HEK293 (cell line): ENCODE measurements around the gene MANF.

Source experiments
- CTCF ChIA-PET: fragments of 350-600 bp; formaldehyde crosslinking; extraction: SDS; loops from one replicate; lab custom pipeline; 2021; ENCODE audit warnings: antibody characterized with exemption; lab: Yijun Ruan, JAX
- POLR2A ChIA-PET: fragments of 300-600 bp; formaldehyde crosslinking; extraction: SDS; loops from one replicate; lab custom pipeline; 2020; ENCODE audit warnings: antibody characterized with exemption, inconsistent platforms; lab: Yijun Ruan, JAX
- H3K27ac ChIP-seq: fragments of 200-500 bp; sonication (Bioruptor generic); 2 replicates; pipeline ENCODE4 v1.5.1; 2014; ENCODE audit warnings: low read depth, low read length, control low read depth, inconsistent platforms; ENCODE audit errors: extremely low read depth
- H3K36me3 ChIP-seq, 2 experiments: fragments of 200-500 bp in 1 of 2; sonication (Bioruptor generic) in 1 of 2; 1 replicate in 1 of 2; 2 replicates in 1 of 2; pipeline ENCODE4 v1.5.1; 2014 to 2017; ENCODE audit warnings: inconsistent platforms in 2 of 2, low read length in 2 of 2; ENCODE audit not compliant: control insufficient read depth in 2 of 2, insufficient read depth in 1 of 2
- H3K4me1 ChIP-seq: fragments of 200-500 bp; sonication (Bioruptor generic); 2 replicates; pipeline ENCODE4 v1.5.1; 2014; ENCODE audit warnings: mild to moderate bottlenecking, low read length, inconsistent platforms; ENCODE audit not compliant: control insufficient read depth, insufficient read depth
- H3K4me3 ChIP-seq: 2 replicates; pipeline ENCODE4 v1.5.1; 2011; ENCODE audit warnings: low read depth, mild to moderate bottlenecking, control low read depth, low read length, moderate library complexity
- H3K9me3 ChIP-seq: fragments of 200-500 bp; sonication (Bioruptor generic); 2 replicates; pipeline ENCODE4 v1.5.1; 2014; ENCODE audit warnings: low read depth, low read length, inconsistent platforms; ENCODE audit not compliant: control insufficient read depth, insufficient read depth
- ATF2 ChIP-seq: fragments of 450-650 bp; formaldehyde crosslinking; IDR thresholded peaks from 2 replicates; pipeline ENCODE4 v1.5.1; 2016; ENCODE audit warnings: missing biosample characterization, missing genetic modification characterization, low read depth
- OSR2 ChIP-seq: fragments of 450-650 bp; formaldehyde crosslinking; IDR thresholded peaks from 2 replicates; pipeline ENCODE4 v1.5.1; 2016; ENCODE audit warnings: missing biosample characterization, missing genetic modification characterization
- PRDM1 ChIP-seq: fragments of 450-650 bp; formaldehyde crosslinking; IDR thresholded peaks from 2 replicates; pipeline ENCODE4; 2016; ENCODE audit warnings: missing biosample characterization, missing genetic modification characterization
- ZBTB17 ChIP-seq: fragments of 450-650 bp; formaldehyde crosslinking; IDR thresholded peaks from 2 replicates; pipeline ENCODE4 v1.5.1; 2016; ENCODE audit warnings: missing biosample characterization, missing genetic modification characterization
- ZFHX2 ChIP-seq: fragments of 450-650 bp; formaldehyde crosslinking; conservative IDR thresholded peaks from 2 replicates; pipeline ENCODE4 v1.5.1; 2016; ENCODE audit warnings: missing biosample characterization, missing genetic modification characterization
- ZFP69B ChIP-seq: fragments of 450-650 bp; formaldehyde crosslinking; IDR thresholded peaks from 2 replicates; pipeline ENCODE4 v1.5.1; 2016; ENCODE audit warnings: missing biosample characterization, missing genetic modification characterization
- ZNF341 ChIP-seq: fragments of 450-650 bp; formaldehyde crosslinking; IDR thresholded peaks from 2 replicates; pipeline ENCODE4; 2016; ENCODE audit warnings: low read depth, missing biosample characterization, missing genetic modification characterization
- ZNF391 ChIP-seq: fragments of 450-650 bp; formaldehyde crosslinking; IDR thresholded peaks from 2 replicates; pipeline ENCODE4 v1.5.1; 2016; ENCODE audit warnings: low read depth, missing biosample characterization, missing genetic modification characterization, borderline replicate concordance
- ZNF449 ChIP-seq: fragments of 450-650 bp; formaldehyde crosslinking; IDR thresholded peaks from 2 replicates; pipeline ENCODE4 v1.5.1; 2017; ENCODE audit warnings: missing biosample characterization, mild to moderate bottlenecking, missing genetic modification characterization, moderate library complexity
- ZNF510 ChIP-seq: fragments of 450-650 bp; formaldehyde crosslinking; IDR thresholded peaks from 2 replicates; pipeline ENCODE4 v1.5.1; 2018; ENCODE audit warnings: mild to moderate bottlenecking, missing genetic modification characterization, missing biosample characterization; ENCODE audit not compliant: insufficient replicate concordance
- ZNF513 ChIP-seq: fragments of 450-650 bp; IDR thresholded peaks from 2 replicates; pipeline ENCODE4 v1.5.1; 2018; ENCODE audit warnings: missing biosample characterization, missing genetic modification characterization
- ZNF521 ChIP-seq: fragments of 450-650 bp; formaldehyde crosslinking; IDR thresholded peaks from 2 replicates; pipeline ENCODE4 v1.5.1; 2017; ENCODE audit warnings: missing biosample characterization, mild to moderate bottlenecking, missing genetic modification characterization
- ZNF529 ChIP-seq: fragments of 450-650 bp; formaldehyde crosslinking; IDR thresholded peaks from 2 replicates; pipeline ENCODE4 v1.5.1; 2017; ENCODE audit warnings: missing genetic modification characterization, missing biosample characterization; ENCODE audit not compliant: insufficient replicate concordance
- ZNF555 ChIP-seq: fragments of 450-650 bp; formaldehyde crosslinking; conservative IDR thresholded peaks from 2 replicates; pipeline ENCODE4 v1.5.1; 2017; ENCODE audit warnings: missing biosample characterization, mild to moderate bottlenecking, missing genetic modification characterization, inconsistent platforms
- ZNF580 ChIP-seq: fragments of 450-650 bp; formaldehyde crosslinking; IDR thresholded peaks from 2 replicates; pipeline ENCODE4 v1.5.1; 2016; ENCODE audit warnings: missing biosample characterization, missing genetic modification characterization
- ZNF654 ChIP-seq: fragments of 450-650 bp; formaldehyde crosslinking; IDR thresholded peaks from 2 replicates; pipeline ENCODE4 v1.5.1; 2016; ENCODE audit warnings: low read depth, missing biosample characterization, missing genetic modification characterization
- ZNF664 ChIP-seq: fragments of 450-650 bp; formaldehyde crosslinking; IDR thresholded peaks from 2 replicates; pipeline ENCODE4 v1.5.1; 2016; ENCODE audit warnings: missing biosample characterization, missing genetic modification characterization
- ZNF76 ChIP-seq: fragments of 450-650 bp; formaldehyde crosslinking; IDR thresholded peaks from 2 replicates; pipeline ENCODE4; 2016; ENCODE audit warnings: low read depth, missing biosample characterization, missing genetic modification characterization, borderline replicate concordance
- TF ChIP-seq, protein P1 (sequence below): fragments of 450-650 bp; formaldehyde crosslinking; IDR thresholded peaks from 2 replicates; pipeline ENCODE4 v1.5.1; 2016; ENCODE audit warnings: missing biosample characterization, missing genetic modification characterization
- TF ChIP-seq, protein P2 (sequence below): fragments of 450-650 bp; formaldehyde crosslinking; IDR thresholded peaks from 2 replicates; pipeline ENCODE4 v1.5.1; 2017; ENCODE audit warnings: missing biosample characterization, missing genetic modification characterization
- TF ChIP-seq, protein P3 (sequence below): fragments of 450-650 bp; formaldehyde crosslinking; IDR thresholded peaks from 2 replicates; pipeline ENCODE4 v1.5.1; 2016; ENCODE audit warnings: missing biosample characterization, missing genetic modification characterization

The MANF gene

DNA sequence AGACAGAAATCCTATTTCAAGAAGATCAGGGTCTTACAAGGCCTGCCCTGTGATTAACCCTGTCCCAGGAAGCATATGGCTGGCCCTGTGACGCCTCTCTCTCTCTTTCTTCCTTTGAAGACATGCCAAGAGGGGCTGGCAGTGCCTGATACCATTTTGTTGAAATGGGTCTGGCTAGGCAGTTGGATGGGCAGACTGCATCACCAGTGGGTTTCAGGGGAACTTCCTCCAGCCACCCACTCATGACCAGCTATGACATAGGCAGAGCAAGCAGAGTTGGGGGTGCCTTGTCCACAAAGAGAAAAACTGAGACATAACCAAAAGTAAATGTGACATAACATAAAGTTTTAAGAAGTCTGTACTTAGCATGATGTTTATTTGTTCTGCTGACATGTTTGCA is 31.4 kb upstream of the MANF start (continued):
- TF ChIP-seq ZNF449 (tag by site-specific recombination) (no peak), ZNF391 (tag by site-specific recombination) (no peak), ATF2 (tag by site-specific recombination) (no peak)
- TF ChIP-seq, protein P1, sequence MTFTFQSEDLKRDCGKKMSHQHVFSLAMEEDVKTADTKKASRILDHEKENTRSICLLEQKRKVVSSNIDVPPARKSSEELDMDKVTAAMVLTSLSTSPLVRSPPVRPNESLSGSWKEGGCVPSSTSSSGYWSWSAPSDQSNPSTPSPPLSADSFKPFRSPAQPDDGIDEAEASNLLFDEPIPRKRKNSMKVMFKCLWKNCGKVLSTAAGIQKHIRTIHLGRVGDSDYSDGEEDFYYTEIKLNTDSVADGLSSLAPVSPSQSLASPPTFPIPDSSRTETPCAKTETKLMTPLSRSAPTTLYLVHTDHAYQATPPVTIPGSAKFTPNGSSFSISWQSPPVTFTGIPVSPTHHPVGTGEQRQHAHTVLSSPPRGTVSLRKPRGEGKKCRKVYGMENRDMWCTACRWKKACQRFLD (tag by site-specific recombination) = no peak

DNA sequence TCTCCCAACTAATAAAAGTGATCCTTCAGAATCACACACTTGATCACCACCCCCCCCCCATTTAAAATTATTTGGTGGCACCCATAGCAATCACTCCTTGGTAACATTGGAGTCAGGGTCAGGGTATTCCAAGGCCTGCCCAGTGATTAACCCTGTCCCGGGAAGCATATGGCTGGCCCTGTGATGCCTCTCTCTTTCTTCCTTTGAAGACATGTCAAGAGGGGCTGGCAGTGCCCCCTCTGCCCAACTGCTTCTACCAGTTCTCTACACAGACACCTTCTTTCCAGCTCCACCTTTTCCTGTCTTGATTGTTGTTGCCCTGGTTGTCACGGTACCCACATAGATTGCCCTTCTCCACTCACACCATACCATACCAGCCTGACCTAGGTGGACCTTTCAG is 30.9 kb upstream of the MANF start:
- no peak overlapping the region for H3K27ac ChIP-seq
- peaks cover 0 to 65% of the 10 kb centered on the region in 2 experiments; a peak in 1 of 3 replicates for H3K36me3 ChIP-seq
- TF ChIP-seq ZNF555 (tag by site-specific recombination) (no peak), ATF2 (tag by site-specific recombination) (no peak), ZNF521 (tag by site-specific recombination) (no peak), ZNF580 (tag by site-specific recombination) (no peak), ZFP69B (no peak), OSR2 (no peak), ZNF529 (tag by site-specific recombination) (no peak), ZNF391 (tag by site-specific recombination) (no peak), ZBTB17 (tag by site-specific recombination) (no peak), ZFHX2 (no peak), ZNF654 (tag by site-specific recombination) (no peak), ZNF513 (tag by site-specific recombination) (no peak), ZNF76 (tag by site-specific recombination) (no peak), ZNF510 (tag by site-specific recombination) (no peak), ZNF341 (no peak), PRDM1 (no peak), ZNF664 (tag by site-specific recombination) (no peak)
- TF ChIP-seq, protein P2, sequence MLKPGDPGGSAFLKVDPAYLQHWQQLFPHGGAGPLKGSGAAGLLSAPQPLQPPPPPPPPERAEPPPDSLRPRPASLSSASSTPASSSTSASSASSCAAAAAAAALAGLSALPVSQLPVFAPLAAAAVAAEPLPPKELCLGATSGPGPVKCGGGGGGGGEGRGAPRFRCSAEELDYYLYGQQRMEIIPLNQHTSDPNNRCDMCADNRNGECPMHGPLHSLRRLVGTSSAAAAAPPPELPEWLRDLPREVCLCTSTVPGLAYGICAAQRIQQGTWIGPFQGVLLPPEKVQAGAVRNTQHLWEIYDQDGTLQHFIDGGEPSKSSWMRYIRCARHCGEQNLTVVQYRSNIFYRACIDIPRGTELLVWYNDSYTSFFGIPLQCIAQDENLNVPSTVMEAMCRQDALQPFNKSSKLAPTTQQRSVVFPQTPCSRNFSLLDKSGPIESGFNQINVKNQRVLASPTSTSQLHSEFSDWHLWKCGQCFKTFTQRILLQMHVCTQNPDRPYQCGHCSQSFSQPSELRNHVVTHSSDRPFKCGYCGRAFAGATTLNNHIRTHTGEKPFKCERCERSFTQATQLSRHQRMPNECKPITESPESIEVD (tag by site-specific recombination) = no peak
- TF ChIP-seq, protein P3, sequence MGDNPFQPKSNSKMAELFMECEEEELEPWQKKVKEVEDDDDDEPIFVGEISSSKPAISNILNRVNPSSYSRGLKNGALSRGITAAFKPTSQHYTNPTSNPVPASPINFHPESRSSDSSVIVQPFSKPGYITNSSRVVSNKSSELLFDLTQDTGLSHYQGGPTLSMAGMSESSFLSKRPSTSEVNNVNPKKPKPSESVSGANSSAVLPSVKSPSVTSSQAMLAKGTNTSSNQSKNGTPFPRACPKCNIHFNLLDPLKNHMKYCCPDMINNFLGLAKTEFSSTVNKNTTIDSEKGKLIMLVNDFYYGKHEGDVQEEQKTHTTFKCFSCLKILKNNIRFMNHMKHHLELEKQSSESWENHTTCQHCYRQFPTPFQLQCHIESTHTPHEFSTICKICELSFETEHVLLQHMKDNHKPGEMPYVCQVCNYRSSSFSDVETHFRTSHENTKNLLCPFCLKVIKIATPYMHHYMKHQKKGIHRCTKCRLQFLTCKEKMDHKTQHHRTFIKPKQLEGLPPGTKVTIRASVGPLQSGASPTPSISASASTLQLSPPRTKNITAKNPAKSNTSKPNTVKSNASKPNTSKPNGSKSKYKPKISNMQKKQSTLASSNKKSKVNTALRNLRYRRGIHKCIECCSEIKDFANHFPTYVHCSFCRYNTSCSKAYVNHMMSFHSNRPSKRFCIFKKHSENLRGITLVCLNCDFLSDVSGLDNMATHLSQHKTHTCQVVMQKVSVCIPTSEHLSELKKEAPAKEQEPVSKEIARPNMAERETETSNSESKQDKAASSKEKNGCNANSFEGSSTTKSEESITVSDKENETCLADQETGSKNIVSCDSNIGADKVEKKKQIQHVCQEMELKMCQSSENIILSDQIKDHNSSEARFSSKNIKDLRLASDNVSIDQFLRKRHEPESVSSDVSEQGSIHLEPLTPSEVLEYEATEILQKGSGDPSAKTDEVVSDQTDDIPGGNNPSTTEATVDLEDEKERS (tag by site-specific recombination) = no peak
- TF ChIP-seq, protein P1 (tag by site-specific recombination) = no peak
- no peaks in the 10 kb centered on the region for H3K9me3 ChIP-seq
- H3K4me1 ChIP-seq = no peaks in the 10 kb centered on the region
- ChIA-PET POLR2A (no interaction called here), CTCF (interaction anchor here (1.4 kb wide), 1 partner anchor 43 kb away, joined by 4 read pairs; no protein-coding TSS in a partner anchor)
- H3K4me3 ChIP-seq = no peak overlapping the region
